Chondrocyte (in vitro differentiated cells): ENCODE measurements around the gene RHOC. TPM values are rescaled to one million over a fixed set of nuclear protein-coding genes. Genes with fewer than 3 reads are reported as not detected.
A peak's percentile ranks its signal among the peaks of the same experiment; 100 is the strongest.

ENCODE experiments used
- DNase-seq: peaks from one replicate; pipeline ENCODE4 v3.0.0; 2021; ENCODE audit warnings: mixed read lengths, low spot score
- H3K27ac Mint-ChIP-seq: one replicate; pipeline ENCODE4 v1.8.0; 2021; ENCODE audit warnings: mild to moderate bottlenecking, moderate library complexity, mixed read lengths; ENCODE audit not compliant: unreplicated experiment
- H3K27me3 Mint-ChIP-seq: 2 replicates; pipeline ENCODE4 v1.8.0; 2021; ENCODE audit warnings: low read depth, mixed read lengths
- H3K36me3 Mint-ChIP-seq: 2 replicates; pipeline ENCODE4 v1.8.0; 2021; ENCODE audit warnings: low read depth, mixed read lengths
- H3K4me1 Mint-ChIP-seq: 2 replicates; pipeline ENCODE4 v1.8.0; 2021; ENCODE audit warnings: low read depth, mild to moderate bottlenecking, mixed read lengths
- H3K4me3 Mint-ChIP-seq: one replicate; pipeline ENCODE4 v1.8.0; 2021; ENCODE audit warnings: mild to moderate bottlenecking, moderate library complexity, mixed read lengths; ENCODE audit not compliant: unreplicated experiment
- H3K9me3 Mint-ChIP-seq: 2 replicates; pipeline ENCODE4 v1.8.0; 2021; ENCODE audit warnings: low read depth, mixed read lengths
- total RNA-seq: library from RNA; stranded (reverse); gene quantifications from 3 replicates; pipeline ENCODE4 v1.2.1, GENCODE V29; 2021
- TF ChIP-seq, protein P1 (sequence below): fragments of 200-600 bp; sonication (generic); IDR thresholded peaks from 2 replicates; pipeline ENCODE4 v1.5.0; 2021; ENCODE audit warnings: antibody characterized with exemption, mild to moderate bottlenecking, moderate library complexity

Gene RHOC
- total RNA-seq, 1 donor from 2014 or later = 446 TPM

DNA sequence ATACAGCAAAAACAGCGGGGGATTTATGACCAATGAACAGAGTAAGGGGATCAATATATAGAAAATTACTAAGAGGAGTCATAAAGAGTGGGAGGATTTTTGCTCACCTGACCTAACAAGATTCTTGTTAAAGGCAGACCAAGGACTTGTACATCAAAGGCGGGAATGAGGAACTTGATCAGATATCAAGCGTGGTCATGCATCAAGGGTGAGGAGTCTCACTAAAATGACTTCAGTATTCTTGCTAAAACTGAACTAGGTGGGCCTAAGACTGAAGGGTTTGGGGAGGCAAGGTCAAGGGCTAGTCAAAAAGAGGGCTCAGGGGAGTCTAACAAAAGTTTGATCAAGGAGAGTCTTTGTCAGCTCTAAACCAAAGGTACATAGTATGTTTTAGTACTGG lies 30.4 kb downstream of the RHOC start:
- Mint-ChIP-seq H3K36me3 (peaks cover 5% of the 10 kb centered on the region), H3K9me3 (no peaks in the 10 kb centered on the region), H3K27ac (no peak overlapping the region), H3K27me3 (no peaks in the 10 kb centered on the region), H3K4me3 (no peak overlapping the region), H3K4me1 (peaks cover 34% of the 10 kb centered on the region)
- DNase-seq = no peak
- TF ChIP-seq, protein P1, sequence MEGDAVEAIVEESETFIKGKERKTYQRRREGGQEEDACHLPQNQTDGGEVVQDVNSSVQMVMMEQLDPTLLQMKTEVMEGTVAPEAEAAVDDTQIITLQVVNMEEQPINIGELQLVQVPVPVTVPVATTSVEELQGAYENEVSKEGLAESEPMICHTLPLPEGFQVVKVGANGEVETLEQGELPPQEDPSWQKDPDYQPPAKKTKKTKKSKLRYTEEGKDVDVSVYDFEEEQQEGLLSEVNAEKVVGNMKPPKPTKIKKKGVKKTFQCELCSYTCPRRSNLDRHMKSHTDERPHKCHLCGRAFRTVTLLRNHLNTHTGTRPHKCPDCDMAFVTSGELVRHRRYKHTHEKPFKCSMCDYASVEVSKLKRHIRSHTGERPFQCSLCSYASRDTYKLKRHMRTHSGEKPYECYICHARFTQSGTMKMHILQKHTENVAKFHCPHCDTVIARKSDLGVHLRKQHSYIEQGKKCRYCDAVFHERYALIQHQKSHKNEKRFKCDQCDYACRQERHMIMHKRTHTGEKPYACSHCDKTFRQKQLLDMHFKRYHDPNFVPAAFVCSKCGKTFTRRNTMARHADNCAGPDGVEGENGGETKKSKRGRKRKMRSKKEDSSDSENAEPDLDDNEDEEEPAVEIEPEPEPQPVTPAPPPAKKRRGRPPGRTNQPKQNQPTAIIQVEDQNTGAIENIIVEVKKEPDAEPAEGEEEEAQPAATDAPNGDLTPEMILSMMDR = no peak

DNA sequence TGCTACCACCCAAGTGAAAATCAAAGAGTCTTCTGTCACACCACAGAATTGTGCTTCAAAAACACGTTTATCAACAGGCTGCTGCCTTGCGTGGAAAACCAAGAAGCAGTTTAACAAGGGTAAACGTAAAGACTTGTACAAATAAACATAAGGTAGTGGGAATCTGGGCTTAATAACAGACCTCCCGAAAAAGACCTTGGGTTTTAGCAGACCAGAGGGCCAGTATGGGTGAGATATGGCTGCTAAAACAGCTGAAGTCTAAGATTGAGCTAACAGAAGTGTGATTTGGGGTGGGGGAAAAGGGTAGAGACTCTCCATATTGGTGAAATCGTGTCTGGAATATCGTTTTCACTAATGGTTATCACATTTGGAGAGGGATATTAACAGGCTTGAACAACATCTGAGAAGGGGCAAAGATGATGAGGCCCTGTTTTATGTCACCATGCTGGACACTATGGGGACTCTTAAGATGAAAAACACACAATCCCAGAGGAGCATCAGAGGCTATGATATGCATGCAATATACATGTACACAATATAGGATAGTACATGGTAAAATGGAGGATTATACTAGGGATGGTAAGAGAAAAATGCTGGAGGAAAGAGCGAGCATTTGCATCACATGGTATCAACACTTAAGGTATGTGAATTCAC lies 31.1 kb downstream of the RHOC start:
- peak overlapping the region; percentile 68 for H3K27ac Mint-ChIP-seq
- no peaks in the 10 kb centered on the region for H3K27me3 Mint-ChIP-seq
- no peak for DNase-seq
- H3K4me3 Mint-ChIP-seq = peak overlapping the region; percentile 80
- H3K36me3 Mint-ChIP-seq = peaks cover 8% of the 10 kb centered on the region
- TF ChIP-seq, protein P1 = no peak
- H3K4me1 Mint-ChIP-seq = peaks cover 34% of the 10 kb centered on the region
- no peaks in the 10 kb centered on the region for H3K9me3 Mint-ChIP-seq

DNA sequence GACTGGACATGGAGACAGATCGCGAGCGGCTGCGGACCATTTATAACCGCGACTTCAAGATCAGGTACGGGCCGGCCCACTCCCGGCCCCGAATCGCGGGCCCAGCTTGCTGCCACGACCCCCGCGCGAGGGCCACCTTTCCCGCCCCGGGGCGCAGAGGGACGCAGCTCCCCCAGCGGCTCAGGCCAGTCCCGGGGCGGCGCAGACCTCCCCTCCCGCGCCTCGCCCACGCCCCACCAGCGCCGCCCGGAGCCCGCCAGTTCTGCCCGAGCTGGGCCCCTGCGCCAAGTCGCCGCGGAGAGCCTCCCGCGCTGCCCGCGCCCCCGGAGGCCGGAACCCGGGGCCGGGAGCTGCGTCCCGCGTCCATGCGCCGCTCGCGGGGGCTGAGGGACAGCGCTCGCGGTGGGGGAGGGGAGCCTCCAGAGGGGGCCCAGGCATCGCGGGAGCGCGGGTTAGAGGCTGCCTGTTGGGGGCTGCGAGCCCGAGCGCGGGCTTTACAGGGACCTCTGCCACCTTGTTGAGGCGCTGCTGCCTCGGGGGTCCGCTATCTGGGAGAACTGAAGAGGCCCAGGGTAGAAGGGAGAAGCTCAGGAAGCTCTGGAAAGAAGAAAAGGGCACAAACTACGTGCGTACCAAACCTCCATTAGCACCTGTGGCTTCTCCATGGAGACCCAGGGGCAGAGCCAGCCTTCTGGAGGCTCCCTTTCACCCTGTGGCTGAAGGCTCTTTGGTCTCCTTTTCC lies 31.8 kb downstream of the RHOC start:
- Mint-ChIP-seq H3K4me3 (peak overlapping the region; percentile 91), H3K9me3 (no peaks in the 10 kb centered on the region), H3K27ac (peak overlapping the region; percentile 98), H3K4me1 (peaks cover 34% of the 10 kb centered on the region), H3K36me3 (peaks cover 12% of the 10 kb centered on the region), H3K27me3 (no peaks in the 10 kb centered on the region)
- no peak for DNase-seq
- TF ChIP-seq, protein P1 = peak; percentile 56

DNA sequence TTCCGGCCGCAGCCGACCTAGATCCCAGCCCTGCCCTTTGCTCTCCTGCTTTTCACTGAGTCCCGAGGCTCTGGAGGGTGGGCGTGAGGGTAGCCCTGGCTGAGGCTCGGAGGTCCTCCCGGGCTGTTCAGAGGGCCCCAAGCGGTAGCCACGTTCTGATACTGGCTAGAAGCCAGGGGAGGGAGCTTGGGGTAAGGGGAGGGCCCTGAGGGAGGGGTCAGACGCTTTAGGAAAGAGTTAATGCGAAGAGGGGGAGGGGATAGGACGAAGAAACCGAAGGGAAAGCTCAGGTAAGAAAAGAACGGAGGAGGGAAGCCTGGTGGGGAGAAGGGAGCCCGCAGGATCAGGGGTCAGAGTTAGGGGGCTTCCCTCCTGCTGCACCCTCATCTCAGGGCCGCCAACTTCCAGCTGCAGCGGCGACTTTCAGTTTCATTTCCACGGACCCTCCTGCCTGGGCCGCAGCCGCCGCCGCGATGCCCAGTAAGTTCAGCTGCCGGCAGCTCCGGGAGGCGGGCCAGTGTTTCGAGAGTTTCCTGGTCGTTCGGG lies 32.4 kb downstream of the RHOC start, which contains the start of gene MOV10:
Gene MOV10 (plus strand): TSS at position 220 of the 546 bp plus-strand sequence. CDS start 254 bp downstream, at position 474.
- Mint-ChIP-seq H3K4me3 (peak within 1 kb of the TSS; percentile 91), H3K36me3 (peaks cover 17% of the 10 kb centered on the region), H3K27me3 (no peaks in the 10 kb centered on the region), H3K4me1 (peaks cover 34% of the 10 kb centered on the region), H3K27ac (peak within 1 kb of the TSS; percentile 98), H3K9me3 (no peaks in the 10 kb centered on the region)
- TF ChIP-seq, protein P1 = no peak
- DNase-seq = peak; percentile 92
